Common myeloid progenitor, CD34-positive (primary cell): ENCODE data around the gene PLPPR3.

ENCODE experiments used
- CTCF ChIA-PET: fragments of 350-600 bp; sonication (Branson Sonifier 250); formaldehyde crosslinking; loops from one replicate; lab custom pipeline; 2021; ENCODE audit warnings: antibody characterized with exemption; lab: Charles Lee
- POLR2A ChIA-PET: fragments of 350-600 bp; sonication (Branson Sonifier 250); formaldehyde crosslinking; loops from one replicate; lab custom pipeline; 2021; ENCODE audit warnings: antibody characterized with exemption; lab: Charles Lee
- DNase-seq, 3 donors: peaks; one replicate each; pipeline versions ENCODE4 v3.0.0 to v3.0.0-alpha.2; 2013
- H3K27ac ChIP-seq, 2 experiments: 1 replicate in 1 of 2; 2 replicates in 1 of 2; pipeline ENCODE4 v1.7.0; 2013; ENCODE audit warnings: inconsistent platforms in 2 of 2, low read length in 2 of 2, mild to moderate bottlenecking in 2 of 2, low read depth in 1 of 2, moderate library complexity in 1 of 2; ENCODE audit not compliant: severe bottlenecking in 2 of 2, insufficient read depth in 1 of 2, poor library complexity in 1 of 2
- H3K27me3 ChIP-seq, 5 experiments: replicated peaks in 2 of 5; 1 replicate in 3 of 5; 2 replicates in 2 of 5; pipeline versions ENCODE4 v1.6.1 to v1.7.0; 2013; ENCODE audit warnings: low read length in 4 of 5, mild to moderate bottlenecking in 2 of 5, moderate library complexity in 2 of 5, inconsistent platforms in 1 of 5; ENCODE audit not compliant: insufficient read depth in 5 of 5, control insufficient read depth in 4 of 5
- H3K36me3 ChIP-seq, 4 experiments: 1 replicate in 2 of 4; 2 replicates in 2 of 4; pipeline versions ENCODE4 v1.6.1 to v1.7.0; 2013; ENCODE audit warnings: low read length in 3 of 4, control low read depth in 1 of 4, mild to moderate bottlenecking in 1 of 4; ENCODE audit not compliant: control insufficient read depth in 4 of 4, insufficient read depth in 4 of 4
- H3K4me1 ChIP-seq, 4 experiments: 1 replicate in 3 of 4; 2 replicates in 1 of 4; pipeline versions ENCODE4 v1.6.1 to v1.7.1; 2013; ENCODE audit warnings: low read length in 3 of 4, mild to moderate bottlenecking in 3 of 4, control low read depth in 1 of 4, inconsistent platforms in 1 of 4, moderate library complexity in 1 of 4; ENCODE audit not compliant: control insufficient read depth in 4 of 4, insufficient read depth in 4 of 4; ENCODE audit errors: control extremely low read depth in 1 of 4
- H3K4me3 ChIP-seq, 7 experiments: 1 replicate in 4 of 7; 2 replicates in 3 of 7; pipeline versions ENCODE4 v1.5.1 to v1.7.0; 2013; ENCODE audit warnings: mild to moderate bottlenecking in 7 of 7, low read length in 6 of 7, moderate library complexity in 6 of 7, inconsistent platforms in 2 of 7, low read depth in 2 of 7, control low read depth in 1 of 7; ENCODE audit not compliant: insufficient read depth in 4 of 7, control insufficient read depth in 1 of 7; ENCODE audit errors: extremely low read depth in 1 of 7
- H3K9me3 ChIP-seq, 5 experiments: 1 replicate in 4 of 5; 2 replicates in 1 of 5; pipeline versions ENCODE4 v1.6.1 to v1.7.1; 2013; ENCODE audit warnings: low read length in 4 of 5, mild to moderate bottlenecking in 2 of 5, inconsistent platforms in 1 of 5, low read depth in 1 of 5, moderate library complexity in 1 of 5; ENCODE audit not compliant: control insufficient read depth in 4 of 5, insufficient read depth in 2 of 5; ENCODE audit errors: control extremely low read depth in 1 of 5
- WGBS: methylation state at CpG from one replicate; pipeline ENCODE4 v1.1.5; 2013; ENCODE audit not compliant: insufficient coverage; 5-methylcytosine and 5-hydroxymethylcytosine counted together

PLPPR3 gene

GRCh38 chr19:811506-812048 lies 10.2 kb downstream of the PLPPR3 start:
- WGBS = 94% methylated on average over 10 of the region's 20 CpGs
- Histone ChIP-seq H3K27ac (no peak overlapping the region), H3K27me3 (no peaks in the 10 kb centered on the region), H3K4me1 (no peaks in the 10 kb centered on the region), H3K9me3 (no peaks in the 10 kb centered on the region), H3K4me3 (no peak overlapping the region), H3K36me3 (peaks cover 15 to 69% (median 44%) of the 10 kb centered on the region in 4 experiments)
- POLR2A ChIA-PET = no interaction called here
- CTCF ChIA-PET = no interaction called here
- DNase-seq = no peak

GRCh38 chr19:810883-811489 lies 10.8 kb downstream of the PLPPR3 start:
- H3K4me1 ChIP-seq = no peaks in the 10 kb centered on the region
- WGBS = 92% methylated on average over 7 of the region's 25 CpGs
- no peak overlapping the region for H3K4me3 ChIP-seq
- ChIA-PET CTCF (no interaction called here), POLR2A (interaction anchor here (0.7 kb wide), 1 partner anchor 10 kb away, joined by 3 read pairs; no protein-coding TSS in a partner anchor)
- no peaks in the 10 kb centered on the region for H3K27me3 ChIP-seq
- H3K27ac ChIP-seq = no peak overlapping the region
- H3K36me3 ChIP-seq = peaks cover 16 to 75% (median 50%) of the 10 kb centered on the region in 4 experiments
- H3K9me3 ChIP-seq = no peaks in the 10 kb centered on the region
- DNase-seq = no peak

GRCh38 chr19:810077-810855 lies 11.5 kb downstream of the PLPPR3 start:
- ChIA-PET CTCF (interaction anchor here (0.6 kb wide), 1 partner anchor 1580 kb away, joined by 3 read pairs; no protein-coding TSS in a partner anchor), POLR2A (interaction anchor here (0.7 kb wide), 1 partner anchor 9 kb away, joined by 3 read pairs; no protein-coding TSS in a partner anchor)
- no peaks in the 10 kb centered on the region for H3K9me3 ChIP-seq
- 96% methylated on average over 27 of the region's 30 CpGs for whole genome bisulfite sequencing
- DNase-seq = no peak
- H3K27me3 ChIP-seq = no peaks in the 10 kb centered on the region
- H3K4me3 ChIP-seq = no peak overlapping the region
- no peaks in the 10 kb centered on the region for H3K4me1 ChIP-seq
- peaks cover 16 to 82% (median 57%) of the 10 kb centered on the region in 4 experiments for H3K36me3 ChIP-seq
- H3K27ac ChIP-seq = no peak overlapping the region

GRCh38 chr19:808423-808775 lies 13.4 kb downstream of the PLPPR3 start:
- no peaks in the 10 kb centered on the region for H3K4me1 ChIP-seq
- peaks cover 16 to 98% (median 73%) of the 10 kb centered on the region in 4 experiments for H3K36me3 ChIP-seq
- no peak overlapping the region for H3K4me3 ChIP-seq
- 95% methylated on average over 21 of the region's 26 CpGs for WGBS
- CTCF ChIA-PET = no interaction called here
- no peaks in the 10 kb centered on the region for H3K27me3 ChIP-seq
- POLR2A ChIA-PET = no interaction called here
- H3K27ac ChIP-seq = no peak overlapping the region
- no peaks in the 10 kb centered on the region for H3K9me3 ChIP-seq
- DNase-seq = no peak

GRCh38 chr19:807627-808422 lies 13.9 kb downstream of the PLPPR3 start:
- no peak overlapping the region for H3K27ac ChIP-seq
- ChIA-PET POLR2A (no interaction called here), CTCF (no interaction called here)
- H3K9me3 ChIP-seq = no peaks in the 10 kb centered on the region
- no peaks in the 10 kb centered on the region for H3K4me1 ChIP-seq
- no peak overlapping the region for H3K4me3 ChIP-seq
- peaks cover 16 to 96% (median 78%) of the 10 kb centered on the region in 4 experiments for H3K36me3 ChIP-seq
- WGBS = 98% methylated on average over 38 of the region's 44 CpGs
- H3K27me3 ChIP-seq = no peaks in the 10 kb centered on the region
- DNase-seq = no peak

- H3K27ac ChIP-seq = no peak overlapping the region
- no peak for DNase-seq
- 97% methylated on average over 34 of the region's 34 CpGs for WGBS
- H3K27me3 ChIP-seq = no peaks in the 10 kb centered on the region
- no peak overlapping the region for H3K4me3 ChIP-seq
- H3K4me1 ChIP-seq = peaks cover 0 to 3% (median 0%) of the 10 kb centered on the region in 4 experiments
- H3K9me3 ChIP-seq = no peaks in the 10 kb centered on the region
- H3K36me3 ChIP-seq = peaks cover 13 to 100% (median 75%) of the 10 kb centered on the region in 4 experiments
- ChIA-PET POLR2A (no interaction called here), CTCF (interaction anchor here (1.0 kb wide), 1 partner anchor 37 kb away, joined by 3 read pairs; no protein-coding TSS in a partner anchor)
These were observed 14.8 kb downstream of the PLPPR3 start for GRCh38 chr19:806815-807421.
